Thoracic aorta (tissue), 2 donors: ENCODE measurements around the gene WNT7A. TPM values are rescaled to one million over a fixed set of nuclear protein-coding genes. Genes with fewer than 3 reads are reported as not detected.
"Not testable (repeated sequence)": the region's sequence is repeated elsewhere in the genome, so short reads cannot be mapped to it uniquely, and the experiment has no call there.

Source experiments
- ATAC-seq: fragments of 150-250 bp; one replicate; pipeline ENCODE4 v1.8.0; 2017; ENCODE audit warnings: low read depth; ENCODE audit not compliant: insufficient number of reproducible peaks, low FRiP score
- DNase-seq: peaks from one replicate; pipeline ENCODE4 v3.0.0-alpha.2; 2020; ENCODE audit warnings: low spot score
- H3K27ac ChIP-seq, 2 donors: fragments of 200-600 bp; sonication (generic); 1 replicate in 1 of 2; 2 replicates in 1 of 2; pipeline ENCODE4 v1.5.1; 2016; ENCODE audit warnings: mild to moderate bottlenecking in 2 of 2, moderate library complexity in 2 of 2
- H3K27me3 ChIP-seq: fragments of 200-600 bp; sonication (generic); replicated peaks from 2 replicates; pipeline ENCODE4 v1.6.0; 2016; ENCODE audit warnings: mild to moderate bottlenecking; ENCODE audit not compliant: insufficient read depth
- H3K36me3 ChIP-seq: fragments of 200-600 bp; sonication (generic); one replicate; pipeline ENCODE4 v1.5.1; 2016
- H3K4me1 ChIP-seq, 2 donors: fragments of 200-600 bp; sonication (generic); 1 replicate in 1 of 2; 2 replicates in 1 of 2; pipeline versions ENCODE4 v1.5.1 to v1.6.0; 2016; ENCODE audit warnings: low read depth in 2 of 2, mild to moderate bottlenecking in 1 of 2; ENCODE audit not compliant: control insufficient read depth in 1 of 2
- H3K4me3 ChIP-seq: fragments of 200-600 bp; sonication (generic); 2 replicates; pipeline ENCODE4 v1.5.1; 2016; ENCODE audit warnings: mild to moderate bottlenecking
- H3K9me3 ChIP-seq: fragments of 200-600 bp; sonication (generic); 2 replicates; pipeline ENCODE4 v1.5.1; 2016
- CTCF ChIP-seq: fragments of 200-600 bp; sonication (generic); IDR thresholded peaks from one replicate; pipeline ENCODE4 v1.5.1; 2019; ENCODE audit warnings: antibody characterized with exemption
- total RNA-seq, 2 donors: library from RNA; depleted of rRNA; stranded (reverse); fragments of >200 nt; gene quantifications; one replicate each; pipeline versions ENCODE4 v1.1.0 to v1.2.3, GENCODE V29; 2016

Gene WNT7A
- not detected for total RNA-seq

GRCh38 chr3:13879946-13880810 lies at the start of gene WNT7A:
TSS of gene WNT7A (minus strand) at chr3:13880071. CDS start at chr3:13879816, 255 bp downstream.
- no peaks in the 10 kb centered on the region for H3K36me3 ChIP-seq
- no peaks in the 10 kb centered on the region for H3K9me3 ChIP-seq
- no peak for ATAC-seq
- no peak for DNase-seq
- H3K27ac ChIP-seq: no peak within 1 kb of the TSS
- H3K4me1 ChIP-seq: peaks cover 4 to 29% of the 10 kb centered on the region in 2 donors
- peak; percentile 46 for TF ChIP-seq CTCF
- H3K4me3 ChIP-seq: peak within 1 kb of the TSS; percentile 63
- H3K27me3 ChIP-seq: no peaks in the 10 kb centered on the region

GRCh38 chr3:13928741-13929140 lies 48.9 kb upstream of the WNT7A start:
- H3K27ac ChIP-seq, ATAC-seq, H3K4me3 ChIP-seq, H3K27me3 ChIP-seq, DNase-seq, H3K36me3 ChIP-seq, H3K4me1 ChIP-seq: not testable (repeated sequence)
- H3K9me3 ChIP-seq: peaks cover 10% of the 10 kb centered on the region

- no peak for ATAC-seq
Measured at GRCh38 chr3:13927295-13927694, 47.4 kb upstream of the WNT7A start.

GRCh38 chr3:13916375-13916774 lies 36.5 kb upstream of the WNT7A start:
- Histone ChIP-seq H3K9me3 (peaks cover 57% of the 10 kb centered on the region), H3K4me1 (no peaks in the 10 kb centered on the region), H3K27me3 (no peaks in the 10 kb centered on the region), H3K4me3 (no peak overlapping the region), H3K36me3 (no peaks in the 10 kb centered on the region), H3K27ac (no peak overlapping the region)
- TF ChIP-seq CTCF: no peak
- no peak for ATAC-seq
- DNase-seq: no peak

More at GRCh38 chr3:13927295-13927694, 47.4 kb upstream of the WNT7A start:
- no peaks in the 10 kb centered on the region for H3K36me3 ChIP-seq
- no peak overlapping the region for H3K27ac ChIP-seq
- H3K4me1 ChIP-seq: no peaks in the 10 kb centered on the region
- H3K27me3 ChIP-seq: no peaks in the 10 kb centered on the region
- no peak for TF ChIP-seq CTCF
- H3K9me3 ChIP-seq: peaks cover 10% of the 10 kb centered on the region
- DNase-seq: no peak
- no peak overlapping the region for H3K4me3 ChIP-seq

- TF ChIP-seq CTCF: no peak
- no peak overlapping the region for H3K4me3 ChIP-seq
- ATAC-seq (no peak), DNase-seq (no peak)
- H3K9me3 ChIP-seq: peaks cover 53% of the 10 kb centered on the region
- no peaks in the 10 kb centered on the region for H3K4me1 ChIP-seq
- no peaks in the 10 kb centered on the region for H3K36me3 ChIP-seq
- H3K27ac ChIP-seq: no peak overlapping the region
- H3K27me3 ChIP-seq: no peaks in the 10 kb centered on the region
Measured at GRCh38 chr3:13902648-13903238, 22.9 kb upstream of the WNT7A start.
